Endothelial cell of umbilical vein (primary cell): ENCODE measurements around the gene ST6GAL1. TPM values are rescaled to one million over a fixed set of nuclear protein-coding genes. Genes with fewer than 3 reads are reported as not detected.

ENCODE experiments used
- BruUV-seq: library from RNA; stranded (reverse); fragments of 400-500 nt; replicated peaks from 2 replicates; lab custom pipeline; 2021; lab: Mats Ljungman, UMichigan
- CTCF ChIA-PET: fragments of 300-600, 350-600 bp; sonication (Branson Sonifier 250); formaldehyde crosslinking; loops from one replicate; lab custom pipeline; 2021; ENCODE audit warnings: antibody characterized with exemption, inconsistent platforms; lab: Charles Lee
- POLR2A ChIA-PET: fragments of 300-600, 350-600 bp; sonication (Branson Sonifier 250); formaldehyde crosslinking; loops from one replicate; lab custom pipeline; 2021; ENCODE audit warnings: antibody characterized with exemption, inconsistent platforms; lab: Charles Lee
- DNase-seq: peaks from one replicate; pipeline ENCODE4 v3.0.0-alpha.2; 2011; ENCODE audit warnings: low read depth, low spot score
- FAIRE-seq: peaks from 2 replicates; lab custom pipeline; 2011; peaks lifted over from hg19 to GRCh38; lab: Jason Lieb, UNC
- H2AFZ ChIP-seq: 2 replicates; pipeline ENCODE4 v1.6.0; 2012; ENCODE audit warnings: low read depth, low read length, control low read depth, inconsistent platforms
- H3K27ac ChIP-seq: 2 replicates; pipeline ENCODE4 v1.5.1; 2011; ENCODE audit warnings: low read depth, mild to moderate bottlenecking, control low read depth, low read length, moderate library complexity; ENCODE audit not compliant: insufficient read depth
- H3K27me3 ChIP-seq, 2 experiments: 2 replicates each; pipeline versions ENCODE4 v1.6.0 to v1.6.1; 2011; ENCODE audit warnings: low read length in 2 of 2, mixed read lengths in 1 of 2; ENCODE audit not compliant: control insufficient read depth in 2 of 2, insufficient read depth in 2 of 2
- H3K36me3 ChIP-seq, 2 experiments: 2 replicates in 1 of 2; 3 replicates in 1 of 2; pipeline ENCODE4 v1.5.1; 2011; ENCODE audit warnings: low read length in 2 of 2, mild to moderate bottlenecking in 1 of 2, moderate library complexity in 1 of 2; ENCODE audit not compliant: control insufficient read depth in 2 of 2, insufficient read depth in 2 of 2; ENCODE audit errors: extremely low read depth in 1 of 2
- H3K4me1 ChIP-seq: 3 replicates; pipeline ENCODE4 v1.5.1; 2011; ENCODE audit warnings: mild to moderate bottlenecking, low read length; ENCODE audit not compliant: control insufficient read depth, insufficient read depth; ENCODE audit errors: extremely low read depth
- H3K4me2 ChIP-seq: 2 replicates; pipeline ENCODE4 v1.6.1; 2011; ENCODE audit warnings: low read length, control low read depth, mixed read lengths; ENCODE audit not compliant: insufficient read depth
- H3K4me3 ChIP-seq, 3 experiments: fragments of 200-600 bp in 1 of 3; sonication (generic), shearing (Covaris generic) in 1 of 3; replicated peaks in 1 of 3; 2 replicates each; pipeline ENCODE4 v1.5.1; 2011 to 2016; ENCODE audit warnings: control low read depth in 3 of 3, low read length in 3 of 3, mild to moderate bottlenecking in 2 of 3, inconsistent platforms in 1 of 3, low read depth in 1 of 3, moderate library complexity in 1 of 3; ENCODE audit not compliant: insufficient read depth in 1 of 3
- H3K79me2 ChIP-seq: 2 replicates; pipeline ENCODE4 v1.6.0; 2012; ENCODE audit warnings: low read length, inconsistent platforms; ENCODE audit not compliant: control insufficient read depth, insufficient read depth
- H3K9ac ChIP-seq: replicated peaks from 2 replicates; pipeline ENCODE3; 2011; ENCODE audit warnings: low read length, control low read depth; ENCODE audit not compliant: insufficient read depth; ENCODE audit errors: extremely low read depth
- H3K9me1 ChIP-seq: replicated peaks from 3 replicates; pipeline ENCODE4 v1.6.0; 2011; ENCODE audit warnings: mild to moderate bottlenecking, low read length; ENCODE audit not compliant: control insufficient read depth, insufficient read depth; ENCODE audit errors: extremely low read depth
- H3K9me3 ChIP-seq: replicated peaks from 2 replicates; pipeline ENCODE4 v1.5.1; 2012; ENCODE audit warnings: low read length, inconsistent platforms; ENCODE audit not compliant: control insufficient read depth, insufficient read depth
- H4K20me1 ChIP-seq: replicated peaks from 2 replicates; pipeline ENCODE3; 2011; ENCODE audit warnings: mild to moderate bottlenecking, low read length; ENCODE audit not compliant: control insufficient read depth, insufficient read depth; ENCODE audit errors: extremely low read depth
- EZH2 ChIP-seq: IDR thresholded peaks from 2 replicates; pipeline ENCODE4 v1.6.1; 2012; ENCODE audit warnings: borderline replicate concordance, low read depth, mild to moderate bottlenecking, moderate library complexity, low read length, inconsistent platforms; ENCODE audit not compliant: severe bottlenecking
- FOS ChIP-seq: IDR thresholded peaks from 2 replicates; pipeline ENCODE4 v1.6.1; 2011; ENCODE audit warnings: mild to moderate bottlenecking, low read length, moderate library complexity, borderline replicate concordance; ENCODE audit not compliant: insufficient read depth
- GATA2 ChIP-seq: IDR thresholded peaks from 2 replicates; pipeline ENCODE4 v1.7.0; 2011; ENCODE audit warnings: low read depth, mild to moderate bottlenecking, moderate library complexity, mixed read lengths, low read length; ENCODE audit not compliant: insufficient read length, insufficient read depth
- JUN ChIP-seq: IDR thresholded peaks from 2 replicates; pipeline ENCODE4 v1.6.1; 2011; ENCODE audit warnings: borderline replicate concordance, low read depth; ENCODE audit not compliant: insufficient read length, insufficient read depth
- MYC ChIP-seq: IDR thresholded peaks from one replicate; pipeline ENCODE4 v1.6.1; 2011; ENCODE audit warnings: mild to moderate bottlenecking, low read depth, low read length
- POLR2A ChIP-seq: IDR thresholded peaks from 2 replicates; pipeline ENCODE4 v1.6.1; 2012; ENCODE audit warnings: low read depth, mild to moderate bottlenecking, control low read depth, low read length
- POLR2AphosphoS5 ChIP-seq: IDR thresholded peaks from 2 replicates; pipeline ENCODE4 v1.6.1; 2012; ENCODE audit warnings: low read depth, mild to moderate bottlenecking, control low read depth, low read length, moderate library complexity; ENCODE audit not compliant: insufficient read depth
- dilution Hi-C: fragments of 300-500 bp; cut with MboI; formaldehyde crosslinking; loops from one replicate; pipeline ENCODE4 v1.15.0; 2019; ENCODE audit warnings: low sequenced_read_pairs; ENCODE audit not compliant: extremely low pct_ligation_motif_present
- intact Hi-C: fragments of 100-400 bp; cut with micrococcal nuclease; formaldehyde crosslinking; loops from one replicate; pipeline ENCODE4 v1.10.0; 2022
- polyA plus RNA-seq, 4 experiments: library from polyadenylated mRNA; depleted of rRNA in 3 of 4; stranded (reverse) in 3 of 4; unstranded in 1 of 4; fragments of >200 nt; gene quantifications; 2 replicates each; pipeline versions ENCODE4 v1.2.1 to v1.2.3, GENCODE V29; 2011 to 2012; ENCODE audit warnings: missing spikeins in 1 of 4
- total RNA-seq: library from RNA; stranded (reverse); gene quantifications from 2 replicates; pipeline ENCODE4 v1.2.3, GENCODE V29; 2021
- TF ChIP-seq, protein P1 (sequence below), 2 donors: IDR thresholded peaks; 1 replicate in 1 of 2; 2 replicates in 1 of 2; pipeline ENCODE4 v1.5.1; 2011; ENCODE audit warnings: low read length in 2 of 2, mild to moderate bottlenecking in 2 of 2, moderate library complexity in 2 of 2, control low read depth in 1 of 2, inconsistent platforms in 1 of 2, low read depth in 1 of 2; ENCODE audit not compliant: insufficient read depth in 1 of 2; ENCODE audit errors: extremely low read depth in 1 of 2
- TF ChIP-seq, protein P2 (sequence below): IDR thresholded peaks from 2 replicates; pipeline ENCODE4 v1.6.1; 2011; ENCODE audit not compliant: insufficient read depth, insufficient read length

Gene ST6GAL1
- total and polyA plus RNA-seq, 2 donors (not counting 3 experiments of a cell fraction or from before 2014, with no cell fraction given): 63.9 to 101 TPM

DNA sequence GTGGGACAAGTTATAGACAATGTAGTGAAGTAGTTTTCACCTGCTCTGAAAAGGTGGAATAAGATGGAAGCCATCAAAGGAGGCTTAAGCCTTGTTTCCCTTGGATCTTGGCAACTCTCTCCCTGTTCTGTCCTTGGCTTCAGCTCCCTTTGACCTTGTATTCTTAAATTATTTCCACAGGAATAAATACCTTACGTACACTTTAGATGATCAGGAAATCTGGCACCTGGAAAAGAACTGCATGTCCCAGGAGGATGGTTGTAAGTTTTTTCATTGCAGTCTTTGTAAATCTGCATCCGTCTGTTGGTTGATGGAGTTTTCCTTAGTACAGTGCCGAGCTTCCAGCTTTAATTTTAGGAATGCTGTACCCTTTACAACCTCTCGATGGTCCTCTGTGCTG lies 11.8 kb downstream of the ST6GAL1 start:
- Histone ChIP-seq H3K79me2 (peaks cover 21% of the 10 kb centered on the region), H4K20me1 (no peaks in the 10 kb centered on the region), H3K27ac (no peak overlapping the region), H3K9me3 (no peaks in the 10 kb centered on the region), H3K4me1 (no peaks in the 10 kb centered on the region), H2AFZ (no peak overlapping the region), H3K9ac (no peak overlapping the region), H3K36me3 (peaks cover 7 to 31% of the 10 kb centered on the region in 2 experiments), H3K4me3 (no peak overlapping the region), H3K27me3 (no peaks in the 10 kb centered on the region), H3K4me2 (no peak overlapping the region), H3K9me1 (no peaks in the 10 kb centered on the region)
- dilution Hi-C loops (no loop called here), intact Hi-C loops (no loop called here)
- CTCF ChIA-PET: interaction anchor here (1.3 to 1.5 kb wide), 2 partner anchors 11 to 93 kb away, joined by 3 to 4 read pairs; no protein-coding TSS in a partner anchor
- BruUV-seq: no TSS peak
- no peak for FAIRE-seq
- no peak for DNase-seq
- TF ChIP-seq, protein P1, sequence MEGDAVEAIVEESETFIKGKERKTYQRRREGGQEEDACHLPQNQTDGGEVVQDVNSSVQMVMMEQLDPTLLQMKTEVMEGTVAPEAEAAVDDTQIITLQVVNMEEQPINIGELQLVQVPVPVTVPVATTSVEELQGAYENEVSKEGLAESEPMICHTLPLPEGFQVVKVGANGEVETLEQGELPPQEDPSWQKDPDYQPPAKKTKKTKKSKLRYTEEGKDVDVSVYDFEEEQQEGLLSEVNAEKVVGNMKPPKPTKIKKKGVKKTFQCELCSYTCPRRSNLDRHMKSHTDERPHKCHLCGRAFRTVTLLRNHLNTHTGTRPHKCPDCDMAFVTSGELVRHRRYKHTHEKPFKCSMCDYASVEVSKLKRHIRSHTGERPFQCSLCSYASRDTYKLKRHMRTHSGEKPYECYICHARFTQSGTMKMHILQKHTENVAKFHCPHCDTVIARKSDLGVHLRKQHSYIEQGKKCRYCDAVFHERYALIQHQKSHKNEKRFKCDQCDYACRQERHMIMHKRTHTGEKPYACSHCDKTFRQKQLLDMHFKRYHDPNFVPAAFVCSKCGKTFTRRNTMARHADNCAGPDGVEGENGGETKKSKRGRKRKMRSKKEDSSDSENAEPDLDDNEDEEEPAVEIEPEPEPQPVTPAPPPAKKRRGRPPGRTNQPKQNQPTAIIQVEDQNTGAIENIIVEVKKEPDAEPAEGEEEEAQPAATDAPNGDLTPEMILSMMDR (IDR thresholded peaks at IDR 0.05; ENCODE audit: extremely low read depth in 1 of 2, insufficient read depth in 1 of 2, low read depth in 1 of 2, low read length in 2 of 2): no peak
- TF ChIP-seq EZH2 (no peak), POLR2A (no peak), FOS (no peak), GATA2 (no peak), JUN (no peak), MYC (no peak), POLR2AphosphoS5 (no peak)
- TF ChIP-seq, protein P2, sequence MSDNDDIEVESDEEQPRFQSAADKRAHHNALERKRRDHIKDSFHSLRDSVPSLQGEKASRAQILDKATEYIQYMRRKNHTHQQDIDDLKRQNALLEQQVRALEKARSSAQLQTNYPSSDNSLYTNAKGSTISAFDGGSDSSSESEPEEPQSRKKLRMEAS: no peak
- POLR2A ChIA-PET: no interaction called here
